ENCODE measurements around the gene TMEM25. TPM values are rescaled to one million over a fixed set of nuclear protein-coding genes. Genes with fewer than 3 reads are reported as not detected.
"Not testable (repeated sequence)": the region's sequence is repeated elsewhere in the genome, so short reads cannot be mapped to it uniquely, and the experiment has no call there.

Gene TMEM25
- 1 to 10 TPM; 7.8 to 9.5 TPM for total RNA-seq

DNA sequence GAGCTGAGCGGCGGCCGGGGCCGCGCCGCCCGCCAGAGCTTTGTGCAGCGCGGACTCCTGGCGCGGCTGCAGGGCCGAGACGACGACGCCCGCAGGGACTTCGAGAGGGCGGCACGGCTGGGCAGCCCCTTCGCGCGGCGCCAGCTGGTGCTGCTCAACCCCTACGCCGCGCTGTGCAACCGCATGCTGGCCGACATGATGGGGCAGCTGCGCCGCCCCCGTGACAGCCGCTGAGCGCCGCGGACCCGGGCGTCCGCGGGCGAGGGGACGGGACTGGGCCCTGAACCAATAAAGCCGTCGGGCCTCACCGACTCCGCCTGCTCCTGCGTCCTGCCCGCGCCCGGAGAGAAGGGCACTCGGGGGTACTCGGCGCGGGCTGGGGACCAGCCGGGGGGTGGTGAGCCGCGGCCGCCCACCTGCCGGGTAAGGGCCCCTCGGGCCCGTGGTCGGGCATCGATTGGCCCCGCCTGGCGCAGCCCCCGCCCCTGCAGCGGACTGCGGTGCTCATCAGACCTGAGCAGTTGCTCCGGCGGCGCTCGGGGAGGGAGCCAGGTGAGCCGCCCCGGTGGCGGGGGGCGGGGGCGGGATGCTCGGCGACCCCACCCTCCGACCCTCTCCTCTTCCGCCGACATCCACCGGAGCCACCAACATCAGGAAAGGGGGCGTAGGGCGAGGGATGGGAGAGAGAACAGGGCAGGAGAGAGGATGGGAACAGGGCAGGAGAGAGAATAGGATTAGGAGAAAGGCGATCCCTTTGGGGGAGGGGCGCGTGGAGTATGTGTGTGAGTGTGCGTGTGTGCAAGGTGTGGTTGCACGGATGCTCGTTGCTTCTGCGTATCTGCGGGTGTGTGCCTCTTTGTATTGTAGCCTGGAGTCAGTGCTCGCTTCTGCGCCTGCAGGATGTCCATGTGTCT lies at the start of gene TMEM25:
Gene TMEM25, plus strand, starts transcription at position 510 of the 914 bp plus-strand sequence. CDS start 610 bp downstream, outside the sequence.
- Mint-ChIP-seq H3K4me1 (peaks cover 31% of the 10 kb centered on the region), H3K36me3 (ENCODE audit: low read depth) (peaks cover 4% of the 10 kb centered on the region), H3K4me3 (peak within 1 kb of the TSS; percentile 83), H3K9me3 (no peaks in the 10 kb centered on the region), H3K27ac (peak within 1 kb of the TSS; percentile 78), H3K27me3 (no peaks in the 10 kb centered on the region)
- peak; percentile 73 for DNase-seq
- POLR2A ChIA-PET, result no interaction called here
- CTCF ChIA-PET, result interaction anchor here (0.5 to 0.7 kb wide), 2 partner anchors 18 to 19 kb away, joined by 3 to 5 read pairs; no protein-coding TSS in a partner anchor

DNA sequence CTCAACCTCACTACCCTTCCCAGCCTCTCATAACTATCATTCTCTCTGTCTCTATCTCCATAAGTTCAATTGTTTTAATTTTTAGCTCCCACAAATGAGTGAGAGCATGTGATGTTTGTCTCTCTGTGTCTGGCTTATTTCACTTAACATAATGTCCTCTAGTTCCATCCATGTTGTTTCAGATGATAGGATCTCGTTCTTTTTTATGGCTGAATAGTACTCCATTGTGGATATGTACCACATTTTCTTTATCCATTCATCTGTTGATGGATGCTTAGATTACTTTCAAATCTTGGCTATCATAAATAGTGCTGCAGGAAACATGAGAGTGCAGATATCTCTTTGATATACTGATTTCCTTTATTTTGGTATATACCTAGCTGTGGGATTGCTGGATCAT lies 49.8 kb upstream of the TMEM25 start:
- peaks cover 71% of the 10 kb centered on the region for H3K36me3 Mint-ChIP-seq (ENCODE audit: low read depth)
- H3K27me3 Mint-ChIP-seq, H3K4me1 Mint-ChIP-seq, H3K4me3 Mint-ChIP-seq, H3K9me3 Mint-ChIP-seq, DNase-seq, H3K27ac Mint-ChIP-seq, POLR2A ChIA-PET: not testable (repeated sequence)
- CTCF ChIA-PET, result interaction anchor here (0.9 to 1.0 kb wide), 2 partner anchors 11 to 109 kb away, joined by 4 read pairs; no protein-coding TSS in a partner anchor

GRCh38 chr11:118484405-118484804 lies 46.6 kb upstream of the TMEM25 start:
- H3K27ac Mint-ChIP-seq, result no peak overlapping the region
- peaks cover 61% of the 10 kb centered on the region for H3K36me3 Mint-ChIP-seq (ENCODE audit: low read depth)
- no peaks in the 10 kb centered on the region for H3K9me3 Mint-ChIP-seq
- no peaks in the 10 kb centered on the region for H3K27me3 Mint-ChIP-seq
- no peak for DNase-seq
- H3K4me1 Mint-ChIP-seq, result no peaks in the 10 kb centered on the region
- POLR2A ChIA-PET, result no interaction called here
- CTCF ChIA-PET, result interaction anchor here (0.6 kb wide), 1 partner anchor 79 kb away, joined by 3 read pairs; no protein-coding TSS in a partner anchor
- H3K4me3 Mint-ChIP-seq, result no peak overlapping the region

DNA sequence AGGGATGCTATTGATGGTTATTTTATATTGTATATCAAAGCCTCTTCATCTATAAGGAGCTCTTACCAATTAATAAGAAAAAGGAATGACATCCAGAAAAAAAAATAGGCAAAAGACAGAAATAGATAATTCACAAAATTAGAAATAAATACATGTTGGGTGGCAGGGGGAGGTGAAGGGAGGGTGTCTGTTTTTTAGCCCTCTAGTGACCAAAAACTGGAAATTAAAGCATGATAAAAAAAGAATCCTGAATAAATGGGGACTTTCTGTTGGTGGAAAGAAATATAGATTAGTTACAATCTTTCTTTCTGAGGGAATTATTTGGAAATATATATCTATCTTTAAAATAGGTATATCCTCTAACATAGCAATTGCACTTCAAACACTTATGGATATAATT lies 45.7 kb upstream of the TMEM25 start:
- Mint-ChIP-seq H3K27ac (no peak overlapping the region), H3K27me3 (no peaks in the 10 kb centered on the region), H3K9me3 (no peaks in the 10 kb centered on the region), H3K4me3 (no peak overlapping the region), H3K4me1 (no peaks in the 10 kb centered on the region), H3K36me3 (ENCODE audit: low read depth) (peaks cover 62% of the 10 kb centered on the region)
- POLR2A ChIA-PET, result no interaction called here
- no peak for DNase-seq
- CTCF ChIA-PET, result interaction anchor here (1.1 kb wide), 1 partner anchor 15 kb away, joined by 7 read pairs; no protein-coding TSS in a partner anchor

DNA sequence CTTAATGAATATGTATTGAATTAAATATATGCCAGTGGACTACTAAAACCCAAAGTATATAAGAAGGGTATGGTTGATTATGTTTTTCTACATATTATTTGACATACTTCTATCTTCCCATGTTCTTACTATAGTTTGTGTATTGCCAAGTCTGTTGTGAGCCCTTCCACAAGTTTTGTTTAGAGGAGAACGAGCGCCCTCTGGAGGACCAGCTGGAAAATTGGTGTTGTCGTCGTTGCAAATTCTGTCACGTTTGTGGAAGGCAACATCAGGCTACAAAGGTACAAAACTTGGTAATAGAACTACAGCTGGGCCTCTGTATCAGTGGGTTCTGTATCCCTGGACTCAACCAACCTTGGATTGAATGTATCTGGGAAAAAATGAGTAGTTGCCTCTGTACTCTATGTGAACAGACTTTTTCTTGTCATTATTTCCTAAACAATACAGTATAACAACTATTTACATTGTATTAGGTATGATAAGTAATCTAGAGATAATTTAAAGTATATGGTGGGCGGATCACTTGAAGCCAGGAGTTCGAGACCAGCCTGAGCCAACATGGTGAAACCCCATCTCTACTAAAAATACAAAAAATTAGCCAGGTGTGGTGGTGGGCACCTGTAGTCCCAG lies 42.4 kb upstream of the TMEM25 start:
- ChIA-PET CTCF (interaction anchor here (0.7 to 2.4 kb wide), 12 partner anchors 18 to 290 kb away, joined by 3 to 6 read pairs (median 3); partner anchors contain the start of genes CD3D and KMT2A), POLR2A (no interaction called here)
- H3K27me3 Mint-ChIP-seq, result no peaks in the 10 kb centered on the region
- peak; percentile 87 for DNase-seq
- H3K9me3 Mint-ChIP-seq, result no peaks in the 10 kb centered on the region
- H3K4me3 Mint-ChIP-seq, result no peak overlapping the region
- H3K36me3 Mint-ChIP-seq (ENCODE audit: low read depth), result peaks cover 52% of the 10 kb centered on the region
- no peaks in the 10 kb centered on the region for H3K4me1 Mint-ChIP-seq
- H3K27ac Mint-ChIP-seq, result peak overlapping the region; percentile 1

GRCh38 chr11:118491041-118491440 lies 40.0 kb upstream of the TMEM25 start:
- Mint-ChIP-seq H3K9me3 (no peaks in the 10 kb centered on the region), H3K27ac (no peak overlapping the region), H3K4me3 (no peak overlapping the region), H3K4me1 (no peaks in the 10 kb centered on the region), H3K36me3 (ENCODE audit: low read depth) (peaks cover 52% of the 10 kb centered on the region), H3K27me3 (no peaks in the 10 kb centered on the region)
- POLR2A ChIA-PET, result no interaction called here
- CTCF ChIA-PET, result interaction anchor here (1.3 kb wide), 1 partner anchor 14 kb away, joined by 3 read pairs; no protein-coding TSS in a partner anchor
- no peak for DNase-seq

DNA sequence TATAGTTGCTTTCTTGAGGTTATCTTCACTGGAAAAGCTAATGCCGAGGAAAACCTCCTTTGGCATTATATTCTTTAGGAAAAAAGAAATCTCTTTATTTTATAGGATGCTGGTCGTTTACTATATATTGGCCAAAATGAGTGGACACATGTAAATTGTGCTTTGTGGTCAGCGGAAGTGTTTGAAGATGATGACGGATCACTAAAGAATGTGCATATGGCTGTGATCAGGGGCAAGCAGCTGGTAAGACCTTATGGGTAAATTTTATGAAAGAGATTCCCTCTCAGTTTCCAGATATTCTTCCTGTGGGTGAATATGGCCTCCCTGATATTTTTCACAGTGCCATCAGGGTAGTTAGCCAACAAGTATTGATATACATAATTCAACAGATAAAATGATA lies 33.2 kb upstream of the TMEM25 start:
- H3K9me3 Mint-ChIP-seq, result no peaks in the 10 kb centered on the region
- no peak for DNase-seq
- ChIA-PET POLR2A (no interaction called here), CTCF (interaction anchor here (1.4 kb wide), 1 partner anchor 15 kb away, joined by 3 read pairs; no protein-coding TSS in a partner anchor)
- no peak overlapping the region for H3K4me3 Mint-ChIP-seq
- no peak overlapping the region for H3K27ac Mint-ChIP-seq
- no peaks in the 10 kb centered on the region for H3K27me3 Mint-ChIP-seq
- no peaks in the 10 kb centered on the region for H3K4me1 Mint-ChIP-seq
- peaks cover 67% of the 10 kb centered on the region for H3K36me3 Mint-ChIP-seq (ENCODE audit: low read depth)

GRCh38 chr11:118503216-118503615 lies 27.8 kb upstream of the TMEM25 start:
- POLR2A ChIA-PET, result no interaction called here
- DNase-seq, result no peak
- H3K4me1 Mint-ChIP-seq, result no peaks in the 10 kb centered on the region
- no peak overlapping the region for H3K4me3 Mint-ChIP-seq
- H3K9me3 Mint-ChIP-seq, result no peaks in the 10 kb centered on the region
- CTCF ChIA-PET, result interaction anchor here (1.0 kb wide), 1 partner anchor 12 kb away, joined by 3 read pairs; no protein-coding TSS in a partner anchor
- no peak overlapping the region for H3K27ac Mint-ChIP-seq
- H3K36me3 Mint-ChIP-seq (ENCODE audit: low read depth), result peaks cover 74% of the 10 kb centered on the region
- H3K27me3 Mint-ChIP-seq, result no peaks in the 10 kb centered on the region

GRCh38 chr11:118511601-118512000 lies 19.4 kb upstream of the TMEM25 start:
- Mint-ChIP-seq H3K36me3 (ENCODE audit: low read depth) (peaks cover 52% of the 10 kb centered on the region), H3K27me3 (no peaks in the 10 kb centered on the region), H3K27ac (no peak overlapping the region), H3K4me1 (peaks cover 10% of the 10 kb centered on the region), H3K4me3 (no peak overlapping the region), H3K9me3 (no peaks in the 10 kb centered on the region)
- POLR2A ChIA-PET, result no interaction called here
- CTCF ChIA-PET, result interaction anchor here (0.5 to 1.5 kb wide), 2 partner anchors 19 to 72 kb away, joined by 3 to 7 read pairs; partner anchors contain the start of gene TMEM25
- DNase-seq, result no peak

DNA sequence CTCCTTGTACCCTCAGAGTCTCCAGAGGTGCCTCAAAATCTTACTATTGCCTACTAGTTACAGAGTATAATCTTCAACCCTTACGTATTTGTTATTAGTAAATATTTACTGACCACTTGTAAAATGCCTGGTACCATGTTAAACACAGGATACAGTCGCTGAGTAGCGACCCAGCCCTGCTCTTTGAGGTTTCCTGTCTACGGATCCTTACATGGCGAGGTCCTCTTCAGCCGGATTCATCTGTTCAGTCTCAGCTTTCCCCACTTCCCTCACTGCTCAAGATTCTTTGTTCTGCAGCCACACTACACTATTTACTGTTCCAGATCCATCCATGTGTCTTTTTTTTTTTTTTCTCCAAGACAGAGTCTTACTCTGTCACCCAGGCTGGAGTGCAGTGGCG lies 16.9 kb upstream of the TMEM25 start:
- Mint-ChIP-seq H3K27me3 (no peaks in the 10 kb centered on the region), H3K4me1 (peaks cover 10% of the 10 kb centered on the region), H3K9me3 (no peaks in the 10 kb centered on the region), H3K27ac (peak overlapping the region; percentile 68), H3K4me3 (peak overlapping the region; percentile 4), H3K36me3 (ENCODE audit: low read depth) (peaks cover 52% of the 10 kb centered on the region)
- peak; percentile 20 for DNase-seq
- ChIA-PET CTCF (interaction anchor here (1.1 kb wide), 1 partner anchor 11 kb away, joined by 3 read pairs; no protein-coding TSS in a partner anchor), POLR2A (no interaction called here)

DNA sequence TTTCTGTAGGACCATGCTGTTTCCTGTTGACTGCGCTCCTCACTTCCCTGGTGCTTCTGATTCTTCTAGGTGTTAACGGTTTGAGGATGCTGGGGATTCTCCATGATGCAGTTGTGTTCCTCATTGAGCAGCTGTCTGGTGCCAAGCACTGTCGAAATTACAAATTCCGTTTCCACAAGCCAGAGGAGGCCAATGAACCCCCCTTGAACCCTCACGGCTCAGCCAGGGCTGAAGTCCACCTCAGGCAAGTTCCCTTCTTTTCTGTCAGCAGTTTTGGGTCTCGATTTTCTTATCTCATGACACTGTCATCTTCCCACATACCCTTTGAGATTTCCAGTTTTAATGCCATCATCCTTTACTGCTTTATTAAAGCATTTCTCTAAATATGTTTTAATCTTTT lies 11.4 kb upstream of the TMEM25 start:
- H3K4me3 Mint-ChIP-seq, result no peak overlapping the region
- peaks cover 55% of the 10 kb centered on the region for H3K36me3 Mint-ChIP-seq (ENCODE audit: low read depth)
- no peaks in the 10 kb centered on the region for H3K27me3 Mint-ChIP-seq
- DNase-seq, result no peak
- peaks cover 7% of the 10 kb centered on the region for H3K4me1 Mint-ChIP-seq
- ChIA-PET CTCF (no interaction called here), POLR2A (no interaction called here)
- H3K9me3 Mint-ChIP-seq, result no peaks in the 10 kb centered on the region
- H3K27ac Mint-ChIP-seq, result no peak overlapping the region

- H3K4me1 Mint-ChIP-seq, result peaks cover 6% of the 10 kb centered on the region
- no peaks in the 10 kb centered on the region for H3K9me3 Mint-ChIP-seq
- no peaks in the 10 kb centered on the region for H3K27me3 Mint-ChIP-seq
- ChIA-PET CTCF (no interaction called here), POLR2A (no interaction called here)
- peaks cover 42% of the 10 kb centered on the region for H3K36me3 Mint-ChIP-seq (ENCODE audit: low read depth)
- no peak overlapping the region for H3K4me3 Mint-ChIP-seq
- no peak overlapping the region for H3K27ac Mint-ChIP-seq
- no peak for DNase-seq
These were observed 9.1 kb upstream of the TMEM25 start for GRCh38 chr11:118521892-118522311.

- no peak for DNase-seq
- Mint-ChIP-seq H3K4me1 (peaks cover 12% of the 10 kb centered on the region), H3K9me3 (no peaks in the 10 kb centered on the region), H3K36me3 (ENCODE audit: low read depth) (peaks cover 46% of the 10 kb centered on the region), H3K4me3 (no peak overlapping the region), H3K27ac (no peak overlapping the region), H3K27me3 (no peaks in the 10 kb centered on the region)
- CTCF ChIA-PET, result no interaction called here
- POLR2A ChIA-PET, result no interaction called here
These were observed 8.4 kb upstream of the TMEM25 start for GRCh38 chr11:118522571-118523072.
